ENCODE measurements around the gene SIRPB2. TPM values are rescaled to one million over a fixed set of nuclear protein-coding genes. Genes with fewer than 3 reads are reported as not detected.

SIRPB2 gene
- total and polyA plus RNA-seq, 4 donors = 0.99 to 4.4 (median 2.2) TPM

GRCh38 chr20:1426231-1426849 lies 64.9 kb downstream of the SIRPB2 start:
- peaks cover 0 to under 1% (median 0%) of the 10 kb centered on the region in 4 donors for H3K9me3 ChIP-seq (ENCODE audit: control insufficient read depth in 4 of 4, low read length in 3 of 4)
- H3K27me3 ChIP-seq (ENCODE audit: control insufficient read depth in 4 of 4, insufficient read depth in 4 of 4, low read length in 3 of 4) = peaks cover 0 to 2% (median 0%) of the 10 kb centered on the region in 4 donors
- no peak overlapping the region for H3K27ac ChIP-seq (ENCODE audit: low read depth in 1 of 2, low read length in 2 of 2)
- DNase-seq (ENCODE audit: low spot score) = no peak
- 65% methylated on average over 4 of the region's 4 CpGs for whole genome bisulfite sequencing
- H3K4me3 ChIP-seq (ENCODE audit: low read depth in 1 of 3, low read length in 3 of 3) = no peak overlapping the region
- H3K4me1 ChIP-seq (ENCODE audit: control insufficient read depth in 4 of 4, insufficient read depth in 4 of 4, low read length in 3 of 4) = no peaks in the 10 kb centered on the region
- TF ChIP-seq FOXA1 (IDR thresholded peaks at IDR 0.05) (no peak), REST (IDR thresholded peaks at IDR 0.05) (no peak), TAF1 (conservative IDR thresholded peaks at IDR 0.05) (no peak), FOXA2 (IDR thresholded peaks at IDR 0.05) (no peak), GABPA (IDR thresholded peaks at IDR 0.05 in 1 of 2, conservative IDR thresholded peaks at IDR 0.05 in 1 of 2) (no peak), CTCF (IDR thresholded peaks at IDR 0.05; ENCODE audit: low read depth, low read length, missing input control) (no peak), HNF4A (conservative IDR thresholded peaks at IDR 0.05) (no peak), YY1 (IDR thresholded peaks at IDR 0.05) (no peak), MAX (IDR thresholded peaks at IDR 0.05) (no peak), HNF4G (IDR thresholded peaks at IDR 0.05) (no peak)
- H3K9ac ChIP-seq (ENCODE audit: low read depth in 1 of 2, low read length in 2 of 2) = no peak overlapping the region
- no peaks in the 10 kb centered on the region for H3K36me3 ChIP-seq (ENCODE audit: control insufficient read depth in 4 of 4, insufficient read depth in 3 of 4, low read depth in 1 of 4, low read length in 3 of 4)

Small RNA genes lying within 50 kb of the gene (small RNA-seq; reads per million reads assigned to genes)
- gene RNU6-917P = not detected

Other genes with a start within 250 kb of the SIRPB2 start
- under 1 TPM; 0.28 to 0.50 TPM for gene SNPH, start 225.1 kb downstream of the SIRPB2 start, total RNA-seq
- under 1 TPM; 0.04 to 0.14 TPM for gene SNPH, start 225.1 kb downstream of the SIRPB2 start, polyA plus RNA-seq
- 1 to 10 TPM; 1.9 to 3.6 TPM for gene SDCBP2, start 162.3 kb downstream of the SIRPB2 start, total RNA-seq
- gene SDCBP2, start 162.3 kb downstream of the SIRPB2 start, polyA plus RNA-seq = 1 to 10 TPM; 5.8 to 6.1 TPM
- gene FKBP1A, start 98.4 kb downstream of the SIRPB2 start, total RNA-seq = 10 to 100 TPM; 49.3 to 50.0 TPM
- gene FKBP1A, start 98.4 kb downstream of the SIRPB2 start, polyA plus RNA-seq = 100 to 1,000 TPM; 104 to 114 TPM
- gene NSFL1C, start 24.6 kb downstream of the SIRPB2 start, total RNA-seq = 10 to 100 TPM; 13.7 to 32.5 TPM
- gene NSFL1C, start 24.6 kb downstream of the SIRPB2 start, polyA plus RNA-seq = 10 to 100 TPM; 36.9 to 49.0 TPM
- gene SIRPD, start 66.3 kb upstream of the SIRPB2 start, total RNA-seq = 1 to 10 TPM in 1 of 2 donors, not detected in 1; 1.1 TPM
- not detected for gene SIRPD, start 66.3 kb upstream of the SIRPB2 start, polyA plus RNA-seq
- gene SIRPB1, start 128.6 kb upstream of the SIRPB2 start, total RNA-seq = 1 to 10 TPM; 2.0 to 4.4 TPM
- under 1 TPM; 0.47 to 0.80 TPM for gene SIRPB1, start 128.6 kb upstream of the SIRPB2 start, polyA plus RNA-seq
- gene SIRPG, start 166.4 kb upstream of the SIRPB2 start, total RNA-seq = under 1 TPM in 1 of 2 donors, not detected in 1; 0.42 TPM
- under 1 TPM; 0.32 to 0.71 TPM for gene SIRPG, start 166.4 kb upstream of the SIRPB2 start, polyA plus RNA-seq